Hematopoietic multipotent progenitor cell treated with erythropoietin and hydrocortisone succinate and interleukin-3 and kit ligand, for 15 days (in vitro differentiated cells): ENCODE measurements around the gene ZNF423.

Experiments
- DNase-seq: peaks from one replicate; pipeline ENCODE4 v3.0.0-alpha.2; 2015; ENCODE audit warnings: low spot score

The ZNF423 gene

DNA sequence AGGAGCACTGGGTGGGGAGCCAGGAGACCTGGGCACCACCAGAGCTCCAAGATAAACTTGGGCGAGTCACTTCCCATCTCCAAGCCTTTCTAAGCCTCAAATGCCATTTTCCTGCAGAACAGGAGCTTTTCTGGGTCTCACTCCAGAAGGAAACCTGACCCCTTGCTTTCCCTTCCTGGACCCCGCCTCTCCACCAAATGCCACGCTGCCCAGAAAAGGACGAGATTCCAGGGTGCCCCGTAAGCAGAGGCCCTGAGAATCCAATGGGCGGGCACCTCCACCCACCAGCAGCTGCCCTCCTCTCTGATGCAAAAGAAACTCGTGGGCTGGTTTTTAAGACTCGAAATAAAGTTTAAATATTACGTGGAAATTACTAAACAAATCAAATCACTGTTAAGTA lies 31.3 kb downstream of the ZNF423 start:
- DNase-seq: no peak

GRCh38 chr16:49822649-49823370 lies 33.1 kb downstream of the ZNF423 start:
- DNase-seq: no peak

- DNase-seq: no peak
Observed at GRCh38 chr16:49821614-49822282, 34.2 kb downstream of the ZNF423 start.

GRCh38 chr16:49821156-49821555 lies 34.8 kb downstream of the ZNF423 start:
- DNase-seq: no peak

DNA sequence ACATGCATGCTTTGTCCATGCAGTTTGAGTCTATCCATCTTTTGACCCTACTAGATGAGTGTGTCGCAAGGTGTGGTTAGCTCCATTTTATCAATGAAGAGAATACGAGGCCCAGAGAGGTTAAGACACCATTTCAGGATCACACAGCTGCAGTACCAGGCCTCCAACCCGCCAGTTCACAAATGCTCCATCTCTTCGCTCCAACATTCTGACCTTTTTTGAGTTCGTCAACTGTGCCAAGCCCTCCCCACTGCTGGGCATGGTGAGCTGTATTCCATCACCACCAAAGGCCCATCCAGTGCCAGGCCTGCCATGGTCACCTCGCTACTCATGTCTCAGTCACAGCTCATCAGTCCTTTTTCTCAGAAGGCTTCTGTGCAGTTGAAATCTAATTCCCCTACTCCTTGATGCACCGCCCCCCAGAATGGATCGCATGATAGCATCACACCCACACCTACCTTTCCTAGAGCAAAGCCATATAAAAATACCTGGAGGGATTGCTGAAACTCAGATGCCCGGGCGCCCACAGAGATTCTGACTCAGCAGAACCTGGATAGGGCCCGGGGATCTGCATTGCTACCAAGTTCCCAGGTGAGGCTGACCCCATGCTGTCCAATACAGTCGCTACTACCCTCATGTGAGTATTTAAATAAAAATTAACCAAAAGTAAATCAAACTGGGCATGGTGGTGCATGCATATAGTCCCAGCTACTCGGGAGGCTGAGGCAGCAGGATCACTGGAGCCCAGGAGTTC lies 38.0 kb downstream of the ZNF423 start:
- DNase-seq: no peak

DNA sequence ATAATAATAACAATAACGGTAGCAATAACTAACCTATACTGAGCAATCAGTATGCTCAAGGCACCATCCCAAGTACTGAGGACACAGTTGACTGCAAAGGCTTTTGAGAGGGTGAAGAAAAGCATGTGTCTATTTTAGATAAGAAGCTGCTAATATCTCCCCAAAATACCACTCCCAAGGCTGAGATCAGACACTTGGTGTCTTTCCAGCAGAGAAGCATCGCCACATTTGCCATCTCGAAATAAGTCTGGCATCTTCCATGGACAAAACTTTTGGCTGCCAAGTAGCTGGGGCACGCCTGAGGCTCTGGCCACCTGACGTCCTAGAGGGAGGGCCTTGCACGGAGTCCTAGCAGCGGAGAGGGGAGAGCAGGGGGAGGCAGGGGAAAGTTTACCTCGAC lies 39.0 kb downstream of the ZNF423 start:
- DNase-seq: no peak

- DNase-seq: no peak
Observed at GRCh38 chr16:49811644-49812334, 44.1 kb downstream of the ZNF423 start.

DNA sequence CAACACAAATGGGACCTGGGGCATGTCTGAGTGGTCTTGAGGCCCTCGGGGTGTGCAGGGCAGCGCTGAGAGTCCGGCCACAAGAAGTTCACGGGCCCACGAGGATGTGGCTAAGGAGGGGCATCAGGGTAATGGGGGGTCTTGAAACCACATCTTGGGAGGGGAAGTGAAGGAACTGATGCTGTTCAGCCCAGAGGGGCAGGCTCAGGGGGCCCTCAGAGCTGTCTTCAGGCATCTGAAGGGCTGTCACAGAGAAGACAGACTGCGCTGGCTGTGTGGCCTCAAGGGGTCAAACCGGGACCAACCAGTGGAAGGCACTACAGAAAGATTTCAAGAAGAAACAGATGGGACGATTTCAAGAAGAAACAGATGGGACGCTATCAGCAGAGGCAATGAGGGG lies 45.1 kb downstream of the ZNF423 start:
- no peak for DNase-seq

- DNase-seq: no peak
Observed at GRCh38 chr16:49809561-49809960, 46.4 kb downstream of the ZNF423 start.

GRCh38 chr16:49809062-49809461 lies 46.9 kb downstream of the ZNF423 start:
- no peak for DNase-seq

DNA sequence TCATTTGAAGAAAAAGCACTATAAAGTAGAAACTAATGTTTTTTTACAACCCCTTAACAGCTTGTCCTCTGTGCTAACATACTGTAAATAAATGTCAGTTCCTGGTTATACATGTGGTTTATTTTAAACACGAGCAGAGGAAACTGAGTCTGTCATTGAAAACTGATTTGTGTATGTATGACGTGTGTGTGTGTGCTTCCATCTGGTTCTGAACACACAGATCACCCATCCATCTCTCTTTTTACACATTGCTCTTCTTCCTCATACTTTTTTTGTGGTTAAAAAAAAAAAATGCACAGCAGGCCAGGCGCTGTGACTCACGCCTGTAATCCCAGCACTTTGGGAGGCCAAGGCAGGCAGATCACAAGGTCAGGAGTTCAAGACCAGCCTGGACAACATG lies 49.5 kb downstream of the ZNF423 start:
- no peak for DNase-seq

GRCh38 chr16:49801290-49801689 lies 54.6 kb downstream of the ZNF423 start:
- no peak for DNase-seq

DNA sequence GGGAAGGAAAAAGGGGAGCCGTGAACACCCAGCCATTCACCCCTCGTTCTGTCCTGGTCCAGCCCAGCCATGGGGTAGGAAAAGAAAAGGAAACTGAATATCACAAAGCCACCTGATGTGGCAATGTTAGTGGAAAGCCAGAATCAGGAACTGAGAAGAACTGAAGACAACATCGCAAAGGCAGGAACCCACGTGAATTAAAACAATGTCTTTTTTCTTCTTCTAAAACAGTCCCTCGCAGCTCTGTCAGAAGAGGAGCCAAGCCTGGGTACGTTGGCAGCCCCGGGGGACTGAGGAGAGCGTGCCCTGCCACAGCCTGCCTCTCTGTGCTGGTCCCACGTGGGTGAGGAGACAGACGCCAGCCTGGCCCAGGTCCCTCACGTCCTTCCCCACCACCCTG lies 55.0 kb downstream of the ZNF423 start:
- no peak for DNase-seq

GRCh38 chr16:49800441-49800840 lies 55.5 kb downstream of the ZNF423 start:
- no peak for DNase-seq

- DNase-seq: no peak
Observed at GRCh38 chr16:49799172-49799571, 56.7 kb downstream of the ZNF423 start.

- DNase-seq: no peak
Observed at GRCh38 chr16:49795513-49795912, 60.4 kb downstream of the ZNF423 start.

DNA sequence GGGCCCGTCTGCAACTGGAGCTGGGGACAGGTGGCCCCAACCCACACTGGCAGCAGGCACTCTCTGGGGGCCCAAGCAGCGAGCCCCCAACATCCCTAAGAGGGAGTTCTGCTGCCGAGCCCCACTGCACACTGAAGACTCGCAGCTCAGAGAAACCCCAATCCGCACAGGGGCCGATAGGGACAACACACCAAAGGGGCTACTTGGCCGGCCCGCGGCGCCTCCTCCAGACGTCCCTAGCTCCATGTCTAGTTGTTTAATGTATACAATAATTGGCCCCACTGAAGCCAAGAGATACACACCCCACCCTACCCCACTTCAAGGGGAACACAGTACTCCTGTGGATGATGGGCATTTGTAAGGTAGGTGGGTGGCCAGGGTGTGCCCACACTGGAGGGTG lies 62.7 kb downstream of the ZNF423 start:
- DNase-seq: no peak

DNA sequence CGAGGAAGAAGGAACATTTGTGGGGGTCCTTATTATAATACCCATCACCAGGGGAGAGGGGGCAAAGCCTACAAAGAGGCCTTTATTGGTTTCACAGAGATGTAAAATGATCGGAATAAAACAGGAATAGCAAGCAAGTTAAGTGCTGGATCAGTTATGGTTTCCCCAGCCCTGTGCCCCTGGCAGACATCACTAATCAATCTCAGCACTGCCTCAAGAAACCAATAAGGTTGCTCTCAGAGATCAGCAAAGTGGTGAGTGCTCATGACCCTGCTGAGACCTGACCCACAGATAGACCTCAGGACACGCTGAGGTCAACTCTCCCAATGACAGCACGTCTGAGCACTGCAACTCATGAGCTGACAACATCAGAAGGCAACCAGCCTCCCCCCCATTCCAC lies 66.3 kb downstream of the ZNF423 start:
- DNase-seq: no peak

- no peak for DNase-seq
Observed at GRCh38 chr16:49788986-49789385, 66.9 kb downstream of the ZNF423 start.

GRCh38 chr16:49788572-49788971 lies 67.3 kb downstream of the ZNF423 start:
- no peak for DNase-seq

DNA sequence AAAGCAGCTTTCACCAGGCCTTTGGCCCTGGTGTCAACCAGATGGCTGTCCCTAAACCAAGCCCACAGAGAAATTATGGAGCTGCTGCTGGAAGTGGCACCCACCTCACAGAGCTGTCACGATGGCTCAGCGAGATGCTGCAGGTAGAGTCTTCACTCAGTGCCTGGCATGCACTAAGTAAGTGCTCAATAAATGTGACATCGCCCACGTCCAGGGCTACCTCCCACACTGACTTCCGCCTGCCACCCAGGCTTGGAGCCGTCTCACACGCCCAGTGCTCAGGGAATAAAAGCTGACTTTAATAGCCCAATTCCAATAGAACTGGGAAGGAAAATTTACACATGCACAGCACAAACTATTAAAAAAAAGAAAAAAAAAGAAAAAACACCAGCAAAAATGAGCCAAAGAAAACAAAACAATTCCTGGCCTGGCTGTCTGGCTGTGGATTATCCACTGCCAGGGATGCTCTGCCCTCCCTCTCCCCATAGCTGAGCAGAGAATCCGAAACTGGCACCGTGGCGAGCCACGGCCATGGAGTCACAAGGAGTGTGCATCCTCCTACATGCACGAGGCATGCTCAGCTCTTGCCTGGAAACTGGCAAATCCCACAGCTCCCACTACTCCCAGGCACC lies 68.9 kb downstream of the ZNF423 start:
- no peak for DNase-seq

GRCh38 chr16:49785970-49786369 lies 69.9 kb downstream of the ZNF423 start:
- DNase-seq: no peak
